Measurements from ENCODE around the gene RPP40. TPM values are rescaled to one million over a fixed set of nuclear protein-coding genes. Genes with fewer than 3 reads are reported as not detected.

The RPP40 gene
- total RNA-seq, 1 experiment from 2014 or later = 24.7 TPM

DNA sequence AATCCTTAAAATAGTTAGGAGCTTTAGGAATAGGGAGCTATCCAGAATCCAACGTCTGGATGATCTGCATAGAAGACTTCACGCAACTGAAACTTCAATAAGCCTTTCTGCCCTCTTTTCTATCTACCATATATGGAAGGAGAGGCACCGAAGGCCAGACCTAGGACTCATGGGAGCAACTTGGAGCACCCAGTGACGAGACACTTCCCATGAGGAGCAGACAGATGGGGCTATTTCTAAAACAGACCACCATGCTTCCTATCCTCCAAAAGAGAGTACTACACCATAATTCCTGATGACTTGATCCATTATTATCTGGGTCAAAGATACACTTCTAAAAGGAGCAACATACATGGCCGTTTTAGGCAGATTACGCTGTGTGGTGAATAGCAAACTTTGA, 6.0 kb downstream of the RPP40 start:
- no peaks in the 10 kb centered on the region for H3K27me3 ChIP-seq
- no peak for DNase-seq
- no peak overlapping the region for H3K4me3 ChIP-seq
- H3K9me3 ChIP-seq (replicated peaks) = no peaks in the 10 kb centered on the region
- no peak overlapping the region for H3K27ac ChIP-seq
- H3K36me3 ChIP-seq = peaks cover 10% of the 10 kb centered on the region; the same call in 1 of the 2 replicates
- no peaks in the 10 kb centered on the region for H3K4me1 ChIP-seq

DNA sequence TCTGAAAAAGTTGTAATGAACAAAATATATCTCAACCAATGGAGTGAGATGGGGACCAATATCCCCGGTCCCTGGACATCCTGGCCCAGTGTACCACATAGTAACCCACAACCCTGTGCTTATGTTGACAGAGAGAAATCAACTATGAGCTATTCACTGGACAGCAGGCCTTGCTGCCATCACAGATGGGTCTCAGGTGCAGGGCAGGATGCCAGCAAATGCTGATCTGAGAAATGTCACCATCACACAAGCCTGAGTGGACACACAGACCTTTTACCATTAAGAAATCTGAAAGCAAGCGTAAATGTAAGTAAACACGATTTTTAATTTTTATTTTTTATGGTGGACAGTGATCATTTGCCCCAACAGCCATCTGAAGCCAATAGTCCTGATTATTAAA, 9.1 kb downstream of the RPP40 start:
- H3K36me3 ChIP-seq = peaks cover 8% of the 10 kb centered on the region; the same call in 1 of the 2 replicates
- no peak overlapping the region for H3K4me3 ChIP-seq
- no peaks in the 10 kb centered on the region for H3K4me1 ChIP-seq
- no peak for DNase-seq
- no peaks in the 10 kb centered on the region for H3K27me3 ChIP-seq
- H3K27ac ChIP-seq = no peak overlapping the region
- no peaks in the 10 kb centered on the region for H3K9me3 ChIP-seq (replicated peaks)

DNA sequence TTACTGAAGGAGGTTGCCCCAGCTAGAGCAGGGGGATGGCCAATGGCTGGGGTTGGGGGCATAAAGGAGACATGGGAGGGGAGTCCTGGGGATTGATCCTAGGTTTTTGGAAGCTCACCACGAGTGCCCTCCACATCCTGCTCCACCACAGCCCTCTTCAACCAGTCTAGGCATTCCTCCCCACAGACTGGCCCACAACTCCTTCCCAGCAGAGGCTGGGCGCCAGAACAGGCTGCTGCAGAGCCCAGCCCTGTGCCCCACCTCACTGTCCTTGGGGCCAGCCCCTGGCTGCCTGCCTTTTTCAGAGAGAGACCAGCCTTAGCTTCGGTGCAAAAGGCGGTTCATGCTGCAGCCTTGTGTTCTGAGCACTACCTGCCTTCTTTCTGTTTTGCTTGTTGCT, 16.4 kb downstream of the RPP40 start:
- H3K27ac ChIP-seq = no peak overlapping the region
- no peaks in the 10 kb centered on the region for H3K36me3 ChIP-seq
- no peak overlapping the region for H3K4me3 ChIP-seq
- no peak for DNase-seq
- no peaks in the 10 kb centered on the region for H3K27me3 ChIP-seq
- H3K9me3 ChIP-seq (replicated peaks) = no peaks in the 10 kb centered on the region
- H3K4me1 ChIP-seq = no peaks in the 10 kb centered on the region

DNA sequence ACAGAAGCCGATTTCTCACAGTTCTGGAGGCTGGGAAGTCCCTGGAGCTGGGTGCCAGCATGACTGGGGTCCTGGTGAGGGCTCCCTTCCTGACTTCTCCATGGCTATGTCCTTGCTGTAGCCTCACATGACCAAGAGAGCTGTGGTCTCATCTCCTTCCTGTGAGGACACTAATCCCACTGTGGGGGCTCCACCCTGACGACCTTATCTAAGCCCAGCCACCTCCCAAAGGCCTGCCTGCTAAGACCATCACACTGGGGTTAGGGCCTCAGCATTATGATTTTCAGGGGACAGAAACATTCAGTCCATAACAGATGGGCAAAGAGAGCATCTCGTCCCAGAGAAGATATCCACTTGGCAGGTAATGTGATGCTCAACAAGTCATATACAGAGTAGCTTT, 16.8 kb downstream of the RPP40 start:
- Histone ChIP-seq H3K27me3 (no peaks in the 10 kb centered on the region), H3K27ac (no peak overlapping the region), H3K4me3 (no peak overlapping the region), H3K4me1 (no peaks in the 10 kb centered on the region), H3K9me3 (replicated peaks) (no peaks in the 10 kb centered on the region), H3K36me3 (no peaks in the 10 kb centered on the region)
- DNase-seq = no peak

DNA sequence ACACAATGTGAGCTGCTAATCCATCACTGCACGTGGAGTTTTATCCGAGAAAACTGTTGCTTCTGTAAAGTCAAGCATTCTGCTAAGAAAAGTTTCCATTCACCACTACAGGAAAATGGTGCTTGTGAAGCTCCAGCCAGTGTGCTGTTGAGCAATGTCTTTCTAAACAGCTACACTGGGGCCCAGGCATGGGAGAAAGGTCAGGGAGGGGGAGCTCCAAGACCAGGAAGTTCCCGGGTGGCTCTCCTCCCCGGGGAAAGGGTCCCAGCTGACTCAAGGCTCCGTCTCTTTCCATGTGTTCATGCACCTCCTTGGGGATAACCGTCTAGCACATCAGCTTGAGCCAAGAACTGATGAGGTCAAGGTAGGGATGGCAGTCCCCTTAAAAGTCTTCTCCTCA, 20.5 kb downstream of the RPP40 start:
- no peaks in the 10 kb centered on the region for H3K9me3 ChIP-seq (replicated peaks)
- H3K27ac ChIP-seq = no peak overlapping the region
- no peak for DNase-seq
- H3K27me3 ChIP-seq = no peaks in the 10 kb centered on the region
- no peaks in the 10 kb centered on the region for H3K4me1 ChIP-seq
- H3K4me3 ChIP-seq = no peak overlapping the region
- no peaks in the 10 kb centered on the region for H3K36me3 ChIP-seq

DNA sequence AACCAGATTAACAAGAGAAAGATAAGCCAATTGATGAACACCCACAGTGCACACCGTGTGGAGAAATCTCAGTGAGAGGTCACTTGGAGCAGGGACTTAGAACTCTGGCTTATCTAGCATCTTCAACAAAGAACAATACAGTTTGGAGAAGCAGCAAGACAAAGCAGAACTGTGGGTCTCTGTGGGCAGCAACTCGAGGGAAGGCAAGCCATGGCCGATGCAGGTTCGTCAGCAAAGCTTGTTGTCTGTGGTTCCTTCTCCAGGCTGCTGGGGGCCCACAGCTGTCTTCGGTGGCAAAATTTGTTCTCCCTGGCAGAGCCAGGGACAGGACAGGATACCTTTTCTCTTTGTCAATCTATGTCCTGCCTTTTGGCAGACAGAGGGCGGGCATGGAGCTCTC, 22.1 kb downstream of the RPP40 start:
- Histone ChIP-seq H3K9me3 (replicated peaks) (no peaks in the 10 kb centered on the region), H3K4me1 (no peaks in the 10 kb centered on the region), H3K36me3 (no peaks in the 10 kb centered on the region), H3K27ac (no peak overlapping the region), H3K27me3 (no peaks in the 10 kb centered on the region), H3K4me3 (no peak overlapping the region)
- DNase-seq = no peak

DNA sequence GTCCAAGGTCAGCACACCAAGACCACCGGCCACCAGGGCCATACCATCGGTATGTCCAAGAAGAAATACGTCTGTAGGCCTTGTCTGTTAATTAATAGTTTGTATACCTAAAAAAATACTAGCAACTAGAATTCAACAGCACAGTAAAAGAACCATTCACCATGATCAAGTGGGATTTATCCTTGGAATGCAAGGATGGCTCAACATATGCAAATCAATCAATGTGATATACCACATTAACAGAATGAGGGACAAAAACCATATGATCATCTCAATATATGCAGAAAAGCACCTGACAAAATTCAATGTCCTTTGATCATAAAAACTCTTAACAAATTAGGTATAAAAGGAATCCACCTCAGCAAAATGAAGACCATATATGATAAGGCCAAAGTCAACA, 24.4 kb downstream of the RPP40 start:
- DNase-seq = no peak
- no peaks in the 10 kb centered on the region for H3K4me1 ChIP-seq
- no peak overlapping the region for H3K4me3 ChIP-seq
- no peaks in the 10 kb centered on the region for H3K9me3 ChIP-seq (replicated peaks)
- no peak overlapping the region for H3K27ac ChIP-seq
- H3K36me3 ChIP-seq = no peaks in the 10 kb centered on the region
- no peaks in the 10 kb centered on the region for H3K27me3 ChIP-seq

DNA sequence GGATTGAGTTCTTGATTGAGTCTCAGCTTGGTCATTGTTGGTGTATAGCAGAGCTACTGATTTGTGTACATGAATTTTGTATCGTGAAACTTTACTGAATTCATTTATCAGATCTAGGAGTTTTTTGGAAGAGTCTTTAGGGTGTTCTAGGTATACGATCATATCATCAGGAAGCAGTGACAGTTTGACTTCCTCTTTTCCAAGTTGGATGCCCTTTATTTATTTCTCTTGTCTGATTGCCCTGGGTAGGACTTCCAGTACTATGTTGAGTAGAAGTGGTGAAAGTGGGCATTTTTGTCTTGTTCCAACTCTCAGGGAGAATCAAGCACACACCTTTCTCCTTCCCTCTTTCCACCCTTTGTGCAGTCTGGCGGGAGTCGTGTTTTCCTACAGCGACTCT, 26.4 kb downstream of the RPP40 start:
- Histone ChIP-seq H3K4me1 (peaks cover 4% of the 10 kb centered on the region; the same call in 1 of the 2 replicates), H3K9me3 (replicated peaks) (no peaks in the 10 kb centered on the region)
- DNase-seq = no peak

DNA sequence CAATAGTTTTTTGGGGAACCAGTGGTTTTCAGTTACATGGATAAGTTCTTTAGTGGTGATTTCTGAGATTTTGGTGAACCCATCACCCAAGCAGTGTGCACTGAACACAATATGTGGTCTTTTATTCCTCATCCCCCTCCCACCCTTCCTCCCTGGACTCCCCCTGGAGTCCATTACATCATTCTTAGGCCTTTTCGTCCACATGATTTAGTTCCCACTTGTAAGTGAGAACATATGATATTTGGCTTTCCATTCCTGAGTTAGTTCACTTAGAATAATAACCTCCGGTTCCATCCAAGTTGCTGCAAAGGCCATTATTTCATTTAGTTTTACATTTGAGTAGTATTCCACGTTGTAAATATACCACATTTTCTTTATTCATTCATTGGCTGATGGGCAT, 28.3 kb downstream of the RPP40 start:
- no peaks in the 10 kb centered on the region for H3K36me3 ChIP-seq
- H3K4me1 ChIP-seq = peaks cover 4% of the 10 kb centered on the region; the same call in 1 of the 2 replicates
- no peak for DNase-seq
- no peaks in the 10 kb centered on the region for H3K27me3 ChIP-seq
- H3K9me3 ChIP-seq (replicated peaks) = no peaks in the 10 kb centered on the region
- no peak overlapping the region for H3K4me3 ChIP-seq
- no peak overlapping the region for H3K27ac ChIP-seq

More for the DNA sequence above, 26.4 kb downstream of the RPP40 start:
- Histone ChIP-seq H3K27me3 (no peaks in the 10 kb centered on the region), H3K36me3 (no peaks in the 10 kb centered on the region), H3K4me3 (no peak overlapping the region), H3K27ac (no peak overlapping the region)

DNA sequence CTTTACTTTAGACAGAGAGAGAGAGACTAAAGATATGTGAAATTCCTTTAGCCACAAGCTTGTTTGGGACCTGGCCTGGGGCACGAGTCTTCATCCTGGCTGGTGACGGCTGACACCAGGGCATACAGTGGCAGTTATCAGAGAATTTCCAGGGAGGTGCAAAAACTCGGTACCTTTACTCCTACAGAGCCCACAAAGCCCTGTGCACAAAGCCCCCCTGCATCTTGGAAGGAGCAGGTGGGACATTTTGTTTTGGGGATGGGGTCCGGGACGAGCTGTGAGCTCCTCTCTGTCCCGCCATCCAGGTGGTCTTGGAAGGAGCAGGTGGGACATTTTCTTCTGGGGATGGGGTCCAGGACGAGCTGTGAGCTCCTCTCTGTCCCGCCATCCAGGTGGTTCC, 28.9 kb downstream of the RPP40 start:
- no peak for DNase-seq
- Histone ChIP-seq H3K4me1 (peaks cover 4% of the 10 kb centered on the region; the same call in 1 of the 2 replicates), H3K36me3 (no peaks in the 10 kb centered on the region), H3K27me3 (no peaks in the 10 kb centered on the region), H3K4me3 (no peak overlapping the region), H3K27ac (no peak overlapping the region), H3K9me3 (replicated peaks) (no peaks in the 10 kb centered on the region)

DNA sequence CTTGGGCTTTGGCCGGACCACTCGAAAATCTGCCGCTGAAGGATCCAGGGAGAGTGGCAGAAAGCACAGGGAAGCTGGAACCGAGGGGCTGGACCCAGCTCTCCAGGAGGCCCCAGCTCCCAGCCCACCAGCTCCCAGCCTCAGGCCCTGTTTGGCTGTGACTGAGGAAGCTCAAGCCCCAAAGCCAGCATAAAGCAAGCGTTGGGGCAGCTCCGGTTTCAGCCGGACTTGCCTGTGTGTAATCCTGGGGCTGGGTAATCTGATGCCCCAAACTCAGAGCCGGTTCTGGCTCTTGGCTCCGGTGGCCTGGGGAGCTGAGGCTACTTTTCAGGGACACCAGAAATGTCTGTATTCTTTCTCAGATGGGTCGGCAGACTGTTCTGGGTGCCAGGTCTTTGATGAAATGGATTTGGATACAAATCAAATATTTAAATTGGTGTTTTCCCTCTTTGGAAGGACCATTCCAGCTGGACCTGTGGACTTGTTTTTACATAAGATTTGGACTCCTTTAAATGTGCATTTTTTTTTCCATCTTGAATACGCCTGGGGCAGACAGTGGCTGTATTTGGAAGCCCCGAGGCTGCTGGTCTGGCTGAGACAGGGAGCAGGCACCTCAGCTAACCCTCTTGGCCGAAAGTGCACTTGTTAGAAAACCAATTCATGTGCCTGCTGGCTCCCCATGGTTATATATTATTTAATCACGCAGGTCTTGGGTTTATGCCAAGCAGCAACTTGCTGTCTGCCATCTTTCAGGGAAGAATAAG, 29.7 kb downstream of the RPP40 start:
- peak; percentile 69 to 84 for DNase-seq
- peak overlapping the region; percentile 36 for H3K4me3 ChIP-seq
- peaks cover 4% of the 10 kb centered on the region; the same call in 1 of the 2 replicates for H3K4me1 ChIP-seq
- no peaks in the 10 kb centered on the region for H3K9me3 ChIP-seq (replicated peaks)
- H3K27ac ChIP-seq = peak overlapping the region; percentile 20
- H3K36me3 ChIP-seq = no peaks in the 10 kb centered on the region
- H3K27me3 ChIP-seq = no peaks in the 10 kb centered on the region

DNA sequence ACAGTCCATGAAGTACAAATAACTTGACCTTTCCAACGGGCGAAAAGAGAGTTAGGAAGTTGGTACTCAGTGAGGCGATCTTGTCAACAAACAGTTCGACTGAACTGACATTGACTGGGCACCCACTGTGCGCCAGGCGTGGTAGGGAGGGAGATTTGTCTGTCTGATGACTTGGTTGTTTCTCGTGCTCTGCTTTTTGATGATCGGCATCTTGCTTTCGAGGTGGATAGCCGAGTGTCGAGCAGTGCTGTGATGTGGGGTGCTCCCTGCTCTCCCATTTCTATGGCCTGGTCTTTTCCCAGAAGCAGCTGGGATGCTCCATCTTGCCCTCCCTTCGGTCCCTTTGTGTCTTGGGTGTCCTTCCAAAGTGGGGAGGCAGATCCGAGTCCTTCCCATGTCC, 30.4 kb downstream of the RPP40 start:
- H3K27ac ChIP-seq = peak overlapping the region; percentile 20
- H3K27me3 ChIP-seq = no peaks in the 10 kb centered on the region
- no peak overlapping the region for H3K4me3 ChIP-seq
- H3K36me3 ChIP-seq = no peaks in the 10 kb centered on the region
- H3K4me1 ChIP-seq = peaks cover 4% of the 10 kb centered on the region; the same call in 1 of the 2 replicates
- no peak for DNase-seq
- no peaks in the 10 kb centered on the region for H3K9me3 ChIP-seq (replicated peaks)

DNA sequence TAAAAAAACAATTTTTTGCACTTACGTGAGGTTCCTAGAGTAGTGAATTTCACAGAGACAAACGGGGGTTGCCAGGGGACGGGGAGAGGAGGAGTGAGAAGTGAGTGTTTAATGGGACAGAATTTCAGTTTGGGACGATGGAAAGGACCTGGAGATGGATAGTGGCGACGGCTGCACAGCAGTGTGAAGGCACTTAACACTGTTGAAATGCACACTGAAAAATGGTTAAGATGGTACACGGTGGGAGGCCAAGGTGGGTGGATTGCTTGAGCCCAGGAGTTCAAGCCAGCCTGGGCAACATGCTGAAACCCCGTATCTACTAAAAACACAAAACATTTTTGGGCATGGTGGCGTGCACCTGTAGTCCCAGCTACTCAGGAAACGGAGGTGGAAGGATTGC, 31.4 kb downstream of the RPP40 start:
- no peak overlapping the region for H3K27ac ChIP-seq
- DNase-seq = no peak
- H3K9me3 ChIP-seq (replicated peaks) = no peaks in the 10 kb centered on the region
- H3K27me3 ChIP-seq = no peaks in the 10 kb centered on the region
- no peaks in the 10 kb centered on the region for H3K36me3 ChIP-seq
- peaks cover 4% of the 10 kb centered on the region; the same call in 1 of the 2 replicates for H3K4me1 ChIP-seq
- no peak overlapping the region for H3K4me3 ChIP-seq

DNA sequence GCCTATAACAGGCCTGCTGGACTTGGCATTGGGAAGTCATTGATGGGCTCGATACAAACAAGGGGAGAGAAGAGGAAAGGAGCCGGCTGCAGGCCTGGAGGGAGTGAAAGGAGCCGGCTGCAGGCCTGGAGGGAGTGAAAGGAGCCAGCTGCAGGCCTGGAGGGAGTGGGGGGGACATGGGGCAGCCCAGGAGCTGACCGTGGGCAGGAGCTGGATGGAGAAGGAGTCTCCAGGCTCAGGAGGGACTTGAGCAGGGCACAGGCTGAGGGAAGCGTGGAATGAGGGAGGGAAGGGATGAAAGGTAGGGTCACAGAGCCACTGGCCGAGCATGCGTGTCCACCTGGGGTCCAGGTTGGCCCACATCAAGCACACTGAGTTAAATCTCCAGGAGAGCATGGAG, 32.0 kb downstream of the RPP40 start:
- no peaks in the 10 kb centered on the region for H3K36me3 ChIP-seq
- H3K4me3 ChIP-seq = no peak overlapping the region
- H3K27me3 ChIP-seq = no peaks in the 10 kb centered on the region
- no peaks in the 10 kb centered on the region for H3K9me3 ChIP-seq (replicated peaks)
- DNase-seq = no peak
- no peak overlapping the region for H3K27ac ChIP-seq
- H3K4me1 ChIP-seq = peaks cover 4% of the 10 kb centered on the region; the same call in 1 of the 2 replicates

DNA sequence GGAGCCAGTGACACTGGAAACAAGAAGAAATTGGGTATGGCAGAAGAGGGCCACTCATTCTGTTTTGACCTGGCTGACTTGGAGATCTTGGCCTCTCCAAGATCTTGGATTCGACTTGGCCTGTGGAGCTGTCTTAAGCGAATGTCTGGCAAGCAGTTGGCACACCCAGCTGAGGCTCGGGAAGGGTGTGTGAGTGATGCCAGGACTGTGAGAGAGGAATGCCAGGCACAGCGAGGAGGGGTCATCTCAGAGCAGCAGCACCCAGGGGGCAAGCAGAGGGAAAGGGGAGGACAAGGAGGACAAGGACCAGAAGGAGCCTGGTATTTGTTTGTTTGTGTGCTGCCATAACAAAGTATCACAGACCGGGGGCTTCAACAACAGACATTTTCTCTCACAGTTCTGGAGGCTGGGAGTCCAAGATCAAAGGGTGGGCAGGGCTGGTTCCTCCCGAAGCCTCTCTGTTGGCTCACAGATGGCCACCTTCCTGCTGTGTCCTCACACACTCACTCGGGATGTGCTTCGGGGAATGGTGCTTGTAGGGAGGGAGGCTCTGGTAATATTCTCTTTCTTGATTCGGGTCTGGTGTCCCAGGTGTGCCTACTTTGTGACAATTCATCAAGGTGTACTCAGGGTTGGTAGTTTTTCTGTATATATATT, 33.0 kb downstream of the RPP40 start:
- H3K9me3 ChIP-seq (replicated peaks) = no peaks in the 10 kb centered on the region
- no peaks in the 10 kb centered on the region for H3K27me3 ChIP-seq
- no peak overlapping the region for H3K4me3 ChIP-seq
- no peak for DNase-seq
- no peak overlapping the region for H3K27ac ChIP-seq
- H3K36me3 ChIP-seq = no peaks in the 10 kb centered on the region
- peaks cover 4% of the 10 kb centered on the region; the same call in 1 of the 2 replicates for H3K4me1 ChIP-seq
